ENCODE results near the gene SYS1. TPM values are rescaled to one million over a fixed set of nuclear protein-coding genes. Genes with fewer than 3 reads are reported as not detected.
"Not testable (repeated sequence)": the region's sequence is repeated elsewhere in the genome, so short reads cannot be mapped to it uniquely, and the experiment has no call there.

Gene SYS1
- total RNA-seq, 1 donor from 2014 or later, result 16.6 TPM

GRCh38 chr20:45339799-45340198, 23.2 kb upstream of the SYS1 start:
- DNase-seq (ENCODE audit: low read depth in 2 of 2), result no peak

- DNase-seq (ENCODE audit: low read depth in 2 of 2), result no peak
These were observed 22.6 kb upstream of the SYS1 start for GRCh38 chr20:45340236-45340847.

- no peak for DNase-seq (ENCODE audit: low read depth in 2 of 2)
These were observed 22.0 kb upstream of the SYS1 start for GRCh38 chr20:45340951-45341350.

- no peak for DNase-seq (ENCODE audit: low read depth in 2 of 2)
These were observed 21.4 kb upstream of the SYS1 start for GRCh38 chr20:45341579-45341938.

- DNase-seq (ENCODE audit: low read depth in 2 of 2), result peak; percentile 72 to 86
These were observed 20.8 kb upstream of the SYS1 start for GRCh38 chr20:45341939-45342854.

- DNase-seq (ENCODE audit: low read depth in 2 of 2), result no peak
These were observed 20.0 kb upstream of the SYS1 start for GRCh38 chr20:45342855-45343531.

- DNase-seq (ENCODE audit: low read depth in 2 of 2), result no peak
These were observed 19.3 kb upstream of the SYS1 start for GRCh38 chr20:45343532-45344167.

GRCh38 chr20:45344168-45344860, 18.6 kb upstream of the SYS1 start:
- peak; percentile 77 to 91 for DNase-seq (ENCODE audit: low read depth in 2 of 2)

GRCh38 chr20:45345104-45345936, 17.6 kb upstream of the SYS1 start:
- no peak for DNase-seq (ENCODE audit: low read depth in 2 of 2)

GRCh38 chr20:45346291-45346718, 16.7 kb upstream of the SYS1 start:
- DNase-seq (ENCODE audit: low read depth in 2 of 2), result peak in 1 of 2 donors; percentile 55

- no peak for DNase-seq (ENCODE audit: low read depth in 2 of 2)
These were observed 16.1 kb upstream of the SYS1 start for GRCh38 chr20:45346851-45347250.

- no peak for DNase-seq (ENCODE audit: low read depth in 2 of 2)
These were observed 15.5 kb upstream of the SYS1 start for GRCh38 chr20:45347297-45347935.

- DNase-seq (ENCODE audit: low read depth in 2 of 2), result peak in 1 of 2 donors; percentile 71
These were observed 14.8 kb upstream of the SYS1 start, which contains the start of gene SDC4 for GRCh38 chr20:45347936-45348778. Gene SDC4 (minus strand): TSS chr20:45348424. CDS start chr20:45348384, 40 bp downstream.

GRCh38 chr20:45350217-45350616, 12.7 kb upstream of the SYS1 start:
- DNase-seq (ENCODE audit: low read depth in 2 of 2), result no peak

- not testable (repeated sequence) for DNase-seq (ENCODE audit: low read depth in 2 of 2)
These were observed 12.2 kb upstream of the SYS1 start for GRCh38 chr20:45350795-45351194.

GRCh38 chr20:45352729-45353128, 10.2 kb upstream of the SYS1 start:
- DNase-seq (ENCODE audit: low read depth in 2 of 2), result no peak

GRCh38 chr20:45353746-45354145, 9.2 kb upstream of the SYS1 start:
- no peak for DNase-seq (ENCODE audit: low read depth in 2 of 2)

GRCh38 chr20:45354423-45355208, 8.3 kb upstream of the SYS1 start:
- DNase-seq (ENCODE audit: low read depth in 2 of 2), result no peak

Data from dermis microvascular lymphatic vessel endothelial cell (primary cell).